ENCODE measurements around the gene TPSG1. TPM values are rescaled to one million over a fixed set of nuclear protein-coding genes. Genes with fewer than 3 reads are reported as not detected.
"Not testable (repeated sequence)": the region's sequence is repeated elsewhere in the genome, so short reads cannot be mapped to it uniquely, and the experiment has no call there.

The TPSG1 gene
- total RNA-seq, 1 donor from 2014 or later, result 0.24 TPM

DNA sequence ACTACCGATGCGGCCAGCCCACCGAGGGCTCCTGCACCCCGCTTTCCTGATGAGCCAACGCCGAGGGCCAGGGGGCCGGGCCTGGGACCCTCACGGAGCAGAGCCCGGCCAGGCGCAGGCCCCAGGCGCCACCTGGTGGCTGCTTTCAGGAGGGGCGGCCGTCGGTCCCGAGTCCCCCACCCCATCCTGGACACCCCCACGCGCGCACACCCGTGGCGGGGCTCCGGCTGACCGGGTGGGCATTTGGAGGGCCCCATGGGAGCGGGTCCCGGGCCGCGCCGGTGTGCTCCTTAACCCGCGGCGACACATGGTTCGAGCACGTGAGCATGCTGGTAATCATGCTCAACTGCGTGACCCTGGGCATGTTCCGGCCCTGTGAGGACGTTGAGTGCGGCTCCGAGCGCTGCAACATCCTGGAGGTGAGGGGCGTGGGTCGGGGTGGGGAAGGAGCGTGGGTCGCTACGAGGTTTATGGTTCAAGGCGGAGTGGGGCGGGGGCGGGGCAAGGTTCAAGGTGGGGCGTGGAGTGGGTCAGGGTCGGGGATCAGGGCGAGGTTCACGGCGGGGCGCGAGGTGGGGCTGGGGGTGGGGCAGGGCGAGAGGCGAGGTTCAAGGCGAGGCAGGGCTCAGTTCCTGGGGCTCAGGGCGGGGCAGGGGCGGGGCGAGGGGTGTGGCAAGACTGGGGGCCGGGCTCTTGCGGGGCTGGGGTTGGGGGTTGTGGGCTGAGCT lies 30.2 kb downstream of the TPSG1 start:
- ATAC-seq, result no peak

DNA sequence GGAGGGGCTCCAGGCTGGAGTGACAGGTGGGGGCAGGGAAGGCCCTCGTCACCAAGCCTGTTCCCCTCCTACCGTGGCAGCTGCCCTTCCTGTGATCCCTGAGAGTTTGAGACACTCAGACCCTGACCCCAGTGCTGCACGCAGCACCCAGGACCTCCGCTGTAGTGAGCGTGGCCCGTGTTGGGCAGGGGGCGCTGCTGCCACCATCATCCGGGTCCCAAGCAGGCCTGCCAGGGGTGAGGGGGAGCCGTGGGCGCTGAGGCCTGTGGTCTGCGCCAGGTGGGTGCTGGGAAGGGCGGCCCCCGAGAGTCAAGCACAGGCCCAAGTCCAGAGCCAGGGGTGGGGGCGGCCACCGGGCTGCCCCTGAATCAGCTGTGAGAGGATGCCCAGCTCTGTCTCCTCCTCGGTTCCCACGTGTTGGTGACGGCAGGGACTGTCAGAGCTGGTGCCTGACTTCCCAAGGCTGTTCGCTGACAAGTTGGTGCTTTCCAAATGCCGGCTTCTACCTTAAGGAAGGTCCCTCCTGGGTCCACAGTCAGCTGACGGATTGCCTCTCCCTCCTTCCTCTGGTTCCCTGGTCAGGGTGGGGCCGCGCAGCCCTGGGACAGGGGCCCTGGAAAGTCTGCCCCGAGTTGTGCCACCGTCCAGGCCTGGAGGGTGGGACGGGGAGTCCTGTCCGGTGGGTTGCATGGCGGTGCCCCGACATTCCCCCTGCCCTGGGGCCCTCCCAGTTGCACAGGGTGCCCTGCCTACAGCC lies 31.1 kb downstream of the TPSG1 start:
- ATAC-seq, result no peak

DNA sequence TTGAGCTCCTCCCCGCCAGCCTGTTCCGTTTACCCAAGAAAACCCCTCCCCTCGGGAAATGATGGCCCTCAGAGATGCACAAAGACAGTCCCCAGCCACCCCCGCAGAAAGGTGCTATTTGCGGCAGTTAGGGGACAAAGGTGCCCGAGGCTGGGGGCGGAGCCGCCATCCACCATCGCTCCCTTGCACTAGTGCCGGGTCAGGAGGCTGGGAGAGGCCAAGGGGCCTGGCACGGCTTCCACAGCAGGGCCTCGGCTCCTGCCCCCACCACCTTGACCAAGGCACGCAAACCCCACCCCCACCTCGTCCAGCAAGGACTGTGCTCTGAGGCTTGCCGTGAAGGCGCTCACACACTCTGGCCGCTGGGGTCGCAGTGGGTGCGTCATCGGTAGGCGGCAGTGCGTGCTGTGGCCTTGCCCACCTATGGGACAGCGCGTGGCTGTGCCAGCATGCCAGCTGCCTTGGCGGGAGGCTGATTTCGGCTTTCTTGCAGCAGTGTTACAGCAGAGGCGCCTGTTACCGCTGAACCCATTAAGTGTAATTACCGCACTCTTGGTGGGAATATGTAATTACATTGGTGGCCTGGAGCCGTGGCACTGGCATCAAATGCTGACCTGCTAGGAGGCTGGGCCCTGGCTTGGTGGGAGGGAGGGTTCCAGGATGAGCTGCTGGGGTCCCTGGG lies 31.8 kb downstream of the TPSG1 start:
- ATAC-seq, result no peak

DNA sequence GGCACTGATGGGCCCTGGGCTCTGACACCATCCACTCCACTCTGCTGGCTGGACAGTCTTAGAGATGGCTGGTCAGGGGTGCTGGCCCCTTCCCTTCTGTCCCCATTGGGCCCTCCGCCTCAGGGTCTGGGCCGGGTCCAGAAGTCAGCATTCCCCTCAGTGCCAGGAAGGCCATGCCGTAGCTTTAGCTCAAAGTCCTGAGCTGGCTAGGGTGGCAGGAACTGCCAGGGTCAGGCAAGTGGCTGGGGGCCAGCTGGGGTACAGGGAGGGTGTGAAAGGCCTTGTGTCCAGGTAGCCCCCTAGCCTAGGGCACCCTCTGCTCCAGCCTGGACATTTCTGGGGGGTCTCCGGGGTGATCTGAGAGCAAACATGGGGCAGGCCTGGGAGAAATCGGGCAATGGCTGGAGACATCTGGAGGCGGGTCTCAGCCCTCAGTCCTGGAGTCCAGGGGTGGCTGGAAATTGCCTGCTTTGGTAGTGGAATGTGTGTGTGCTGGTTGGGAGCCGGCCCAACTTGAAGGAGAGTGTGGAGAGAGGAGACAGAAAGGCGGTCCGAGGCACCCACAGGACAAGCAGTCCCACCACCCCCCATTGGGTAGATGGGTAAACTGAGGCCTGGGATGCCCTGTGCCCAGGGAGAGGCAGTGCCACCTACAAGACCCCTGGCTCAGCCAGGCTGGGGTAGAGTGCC lies 32.5 kb downstream of the TPSG1 start:
- no peak for ATAC-seq

DNA sequence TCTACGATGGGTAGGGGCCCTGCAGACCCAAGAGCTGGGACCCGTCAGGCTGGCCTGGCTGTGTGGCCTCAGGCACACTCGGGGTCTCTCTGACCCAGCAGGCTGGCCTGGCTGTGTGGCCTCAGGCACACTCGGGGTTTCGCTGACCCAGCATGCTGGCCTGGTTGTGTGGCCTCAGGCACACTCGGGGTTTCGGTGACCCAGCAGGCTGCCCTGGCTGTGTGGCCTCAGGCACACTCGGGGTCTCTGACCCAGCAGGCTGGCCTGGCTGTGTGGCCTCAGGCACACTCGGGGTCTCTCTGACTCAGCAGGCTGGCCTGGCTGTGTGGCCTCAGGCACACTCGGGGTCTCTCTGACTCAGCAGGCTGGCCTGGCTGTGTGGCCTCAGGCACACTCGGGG lies 34.3 kb downstream of the TPSG1 start:
- not testable (repeated sequence) for ATAC-seq

DNA sequence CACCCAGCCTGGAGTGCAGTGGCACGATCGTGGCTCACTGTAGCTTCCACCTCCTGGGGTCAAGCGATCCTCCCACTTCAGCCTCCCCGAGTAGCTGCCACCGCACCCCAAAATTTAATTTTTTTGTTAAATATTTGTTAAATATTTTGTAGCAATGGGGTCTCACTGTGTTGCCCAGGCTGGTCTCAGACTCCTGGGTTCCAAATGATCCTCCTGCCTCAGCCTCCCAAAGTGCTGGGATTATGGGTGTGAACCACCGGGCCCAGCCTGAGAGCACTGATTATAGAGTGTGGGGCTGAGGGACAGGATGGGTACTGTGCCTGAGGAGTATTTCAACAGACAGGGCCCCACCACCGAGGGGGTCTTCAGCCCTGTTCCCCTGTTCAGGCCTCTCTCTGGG lies 35.6 kb downstream of the TPSG1 start:
- no peak for ATAC-seq

DNA sequence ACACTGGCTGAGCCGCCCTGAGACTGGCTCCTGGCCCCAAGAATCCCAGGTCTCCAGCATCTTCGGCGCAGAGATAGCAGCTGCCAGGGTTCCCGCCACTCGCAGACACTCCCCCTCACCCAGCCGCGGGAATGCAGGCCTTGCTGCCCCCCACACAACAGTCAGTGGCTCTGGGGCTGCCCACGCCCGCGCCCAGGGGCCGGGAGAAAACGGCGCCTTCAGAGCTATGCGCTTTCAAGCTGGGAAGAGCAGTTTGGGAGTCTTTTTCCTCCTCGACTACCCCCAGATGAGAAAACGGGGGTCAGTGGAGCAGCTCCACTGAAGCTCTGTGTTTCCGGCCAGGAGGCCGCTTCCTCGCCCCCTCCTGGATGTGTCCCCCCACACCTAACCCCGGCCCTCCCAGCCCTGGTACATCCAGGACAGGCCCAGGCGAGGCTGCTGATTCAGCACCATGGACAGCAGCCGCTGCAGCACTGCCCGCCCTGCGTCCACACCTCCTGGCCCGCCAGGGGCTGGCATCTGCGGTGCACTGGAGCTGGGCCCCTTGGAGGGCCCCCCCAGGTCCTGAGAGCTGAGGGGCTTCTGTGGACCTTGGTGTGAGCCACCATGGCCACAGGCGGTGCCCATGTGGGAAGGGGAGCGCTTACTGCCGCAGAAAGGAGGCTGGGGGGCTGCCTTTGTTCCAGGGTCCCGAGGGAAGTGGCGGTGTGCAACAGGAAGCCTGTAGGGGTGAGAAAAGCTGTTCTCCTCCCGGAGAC lies 36.5 kb downstream of the TPSG1 start:
- ATAC-seq, result peak; percentile 64

DNA sequence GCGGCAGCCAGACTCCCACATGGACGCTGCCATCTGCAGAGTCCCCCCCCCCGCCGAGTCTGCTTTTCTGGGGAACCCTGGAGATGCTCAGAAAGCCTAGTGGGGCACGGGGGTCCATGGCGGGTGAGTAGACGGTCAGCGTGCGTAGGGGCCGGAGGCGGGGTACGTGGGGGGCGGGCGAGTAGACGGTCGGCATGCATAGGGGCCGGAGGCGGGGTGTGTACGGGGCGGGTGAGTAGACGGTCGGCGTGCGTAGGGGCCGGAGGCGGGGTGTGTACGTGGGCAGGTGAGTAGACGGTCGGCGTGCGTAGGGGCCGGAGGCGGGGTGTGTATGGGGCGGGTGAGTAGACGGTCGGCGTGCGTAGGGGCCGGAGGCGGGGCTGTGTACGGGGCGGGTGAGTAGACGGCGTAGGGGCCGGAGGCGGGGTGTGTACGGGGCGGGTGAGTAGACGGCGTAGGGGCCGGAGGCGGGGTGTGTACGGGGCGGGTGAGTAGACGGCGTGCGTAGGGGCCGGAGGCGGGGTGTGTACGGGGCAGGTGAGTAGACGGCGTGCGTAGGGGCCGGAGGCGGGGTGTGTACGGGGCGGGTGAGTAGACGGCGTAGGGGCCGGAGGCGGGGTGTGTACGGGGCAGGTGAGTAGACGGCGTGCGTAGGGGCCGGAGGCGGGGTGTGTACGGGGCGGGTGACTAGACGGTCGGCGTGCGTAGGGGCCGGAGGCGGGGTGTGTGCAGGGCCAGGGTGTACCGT lies 39.4 kb downstream of the TPSG1 start:
- not testable (repeated sequence) for ATAC-seq

DNA sequence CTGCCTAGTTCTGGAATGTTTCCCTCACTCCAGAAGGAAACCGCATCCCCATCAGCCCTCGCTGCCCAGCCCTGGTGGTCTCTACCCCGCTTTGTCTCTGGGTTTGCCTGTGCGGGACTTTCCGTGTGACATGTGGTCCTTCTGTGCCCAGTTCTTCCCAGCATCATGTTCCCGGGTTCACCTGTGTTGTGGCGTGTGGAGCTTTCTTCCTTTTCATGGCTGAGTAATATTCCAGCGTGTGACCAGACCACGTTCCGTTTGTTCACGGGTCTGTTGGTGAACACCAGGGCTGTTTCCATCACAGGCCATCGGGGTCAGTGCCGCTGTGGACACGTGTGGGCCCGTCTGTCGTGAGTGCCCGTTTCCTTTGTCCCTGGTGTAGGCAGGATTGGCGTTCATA lies 40.1 kb downstream of the TPSG1 start:
- no peak for ATAC-seq

DNA sequence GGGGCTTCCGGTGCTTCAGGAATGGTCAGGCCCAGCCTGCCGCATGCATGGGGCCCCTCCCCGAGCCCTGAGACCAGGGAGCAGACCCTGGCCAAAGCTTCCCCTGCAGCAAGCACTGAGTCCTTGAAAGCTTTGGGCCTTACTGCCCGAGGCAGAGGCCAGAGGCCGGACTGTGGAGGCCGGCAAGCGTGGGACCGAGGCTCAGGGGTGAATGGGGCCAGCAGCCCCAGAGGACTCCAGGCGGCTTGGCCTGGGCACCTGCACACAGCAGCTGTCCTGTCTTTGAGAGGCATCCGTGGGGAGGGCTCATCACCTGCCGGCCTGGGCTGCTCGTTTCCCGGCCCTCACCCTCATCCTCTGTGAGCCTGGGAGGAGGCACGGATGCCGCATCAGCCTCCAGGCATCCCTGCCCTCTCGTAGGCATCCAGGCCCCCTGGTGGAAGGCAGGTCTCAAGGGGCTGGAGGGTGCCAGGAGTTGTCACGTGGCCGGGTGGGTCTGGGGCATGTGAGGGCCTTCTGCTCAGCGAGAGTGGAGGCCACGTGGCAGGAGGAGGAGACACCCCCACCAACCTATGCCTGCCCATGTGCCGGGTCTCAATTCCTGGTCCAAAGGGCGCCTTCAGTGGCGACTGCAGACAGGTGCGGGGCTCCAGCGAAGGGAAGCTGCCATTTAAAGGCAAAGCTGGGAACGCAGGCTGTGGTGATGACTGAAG lies 40.8 kb downstream of the TPSG1 start:
- ATAC-seq, result no peak

DNA sequence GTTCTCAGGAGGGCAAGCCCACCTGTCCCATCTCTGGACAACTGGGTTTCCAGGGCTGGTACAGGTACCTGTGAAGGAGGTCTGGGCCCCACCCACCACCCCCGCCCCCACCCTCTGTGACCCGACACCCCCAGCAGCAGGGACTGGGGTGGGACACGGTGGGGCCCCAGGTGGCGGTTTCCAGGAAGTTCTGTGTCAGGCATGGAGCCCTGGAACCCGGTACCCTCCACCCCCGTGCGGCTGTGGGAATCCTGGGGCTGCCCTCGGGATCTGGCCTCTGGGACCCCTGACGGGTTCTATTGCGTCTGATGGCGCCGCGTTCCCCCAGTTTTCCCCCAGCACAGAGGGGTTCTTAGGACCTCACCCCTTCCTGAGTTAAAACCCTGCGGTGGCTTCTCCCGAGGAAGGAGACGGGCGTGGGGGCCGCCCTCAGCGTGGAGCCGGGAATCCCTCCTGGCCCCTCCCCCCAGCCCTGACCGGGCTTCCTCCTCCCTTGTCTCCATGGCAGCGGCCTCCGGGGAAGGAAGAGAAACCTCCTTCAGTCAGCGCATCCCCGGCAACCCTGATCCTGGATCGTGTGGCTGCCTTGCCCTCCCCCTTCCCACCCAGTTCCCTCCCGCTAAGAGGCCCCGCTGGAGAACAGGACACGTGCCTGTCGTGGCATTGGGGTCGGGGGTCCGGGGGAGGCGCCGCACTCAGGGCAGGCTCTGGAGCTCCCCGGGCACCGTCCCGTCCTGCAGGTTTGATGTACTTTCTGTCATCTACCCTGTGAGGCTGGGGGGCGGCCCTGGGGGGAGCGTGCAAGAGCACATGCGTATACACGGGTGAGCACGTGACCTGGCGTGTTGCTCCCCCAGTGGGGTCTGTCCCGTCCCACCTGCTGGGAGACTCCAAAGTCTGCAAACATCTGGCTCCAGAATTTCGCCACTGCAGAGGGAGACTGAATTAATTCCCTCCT lies 41.8 kb downstream of the TPSG1 start:
- no peak for ATAC-seq

DNA sequence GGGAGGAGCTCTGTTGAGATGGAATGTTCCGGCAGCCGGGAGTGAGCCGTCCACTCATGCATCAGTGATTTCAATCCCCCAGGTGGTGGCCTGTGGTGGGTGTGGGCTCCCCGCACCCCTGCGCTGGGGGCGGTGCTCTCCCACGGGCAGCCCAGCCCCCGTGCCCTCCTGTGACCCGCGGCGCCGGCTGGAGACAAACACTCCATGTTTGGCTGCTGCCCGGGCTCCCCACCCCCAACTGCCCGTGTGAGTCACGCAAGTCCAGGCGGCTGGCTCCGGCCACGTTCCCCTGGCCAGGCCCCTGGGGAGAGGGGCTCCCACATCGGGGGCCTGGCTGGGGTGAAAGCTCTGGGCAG lies 42.8 kb downstream of the TPSG1 start:
- no peak for ATAC-seq

DNA sequence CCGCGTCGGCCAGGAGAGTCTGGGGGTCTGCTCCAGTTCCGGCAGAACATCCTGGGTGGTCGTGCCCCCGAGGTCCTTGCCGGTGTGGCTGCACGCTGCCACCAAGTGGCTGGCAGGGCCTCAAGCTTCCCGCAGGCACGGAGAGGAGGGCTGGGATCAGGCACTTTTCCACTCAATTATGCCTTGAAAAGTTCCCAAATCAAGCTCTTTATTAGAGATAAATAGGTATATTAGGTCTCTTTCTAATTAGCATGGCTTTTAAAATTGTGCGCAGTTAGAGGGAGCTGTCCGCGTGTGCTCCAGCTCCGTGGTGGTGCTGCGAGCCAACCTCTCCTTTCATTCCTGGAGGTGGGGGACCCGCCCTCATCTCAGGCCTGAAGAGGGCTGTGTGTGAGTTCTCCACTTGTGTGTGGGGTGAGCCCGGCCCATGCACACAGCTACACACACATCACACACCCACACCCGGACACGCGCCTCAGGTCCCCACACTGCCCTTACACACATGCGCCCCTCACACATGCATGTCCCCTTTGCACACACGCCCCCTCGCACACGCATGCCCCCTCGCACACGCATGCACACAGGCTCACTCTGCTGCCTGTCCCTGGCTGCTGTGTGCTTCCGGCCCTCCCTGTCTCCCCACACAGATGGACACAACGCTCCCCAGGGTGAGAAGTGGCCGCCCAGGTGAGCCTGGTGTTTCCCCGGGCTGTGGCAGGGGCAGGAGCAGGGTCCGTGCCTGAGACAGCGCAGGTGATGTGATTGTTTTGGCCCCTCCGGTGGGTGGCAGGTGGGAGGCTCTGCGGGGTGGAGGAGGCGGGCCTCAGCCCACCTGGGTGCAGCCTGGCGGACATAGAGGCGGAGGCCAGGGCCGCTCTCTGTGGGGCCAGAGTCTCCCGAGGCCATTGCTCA lies 43.4 kb downstream of the TPSG1 start:
- ATAC-seq, result no peak

DNA sequence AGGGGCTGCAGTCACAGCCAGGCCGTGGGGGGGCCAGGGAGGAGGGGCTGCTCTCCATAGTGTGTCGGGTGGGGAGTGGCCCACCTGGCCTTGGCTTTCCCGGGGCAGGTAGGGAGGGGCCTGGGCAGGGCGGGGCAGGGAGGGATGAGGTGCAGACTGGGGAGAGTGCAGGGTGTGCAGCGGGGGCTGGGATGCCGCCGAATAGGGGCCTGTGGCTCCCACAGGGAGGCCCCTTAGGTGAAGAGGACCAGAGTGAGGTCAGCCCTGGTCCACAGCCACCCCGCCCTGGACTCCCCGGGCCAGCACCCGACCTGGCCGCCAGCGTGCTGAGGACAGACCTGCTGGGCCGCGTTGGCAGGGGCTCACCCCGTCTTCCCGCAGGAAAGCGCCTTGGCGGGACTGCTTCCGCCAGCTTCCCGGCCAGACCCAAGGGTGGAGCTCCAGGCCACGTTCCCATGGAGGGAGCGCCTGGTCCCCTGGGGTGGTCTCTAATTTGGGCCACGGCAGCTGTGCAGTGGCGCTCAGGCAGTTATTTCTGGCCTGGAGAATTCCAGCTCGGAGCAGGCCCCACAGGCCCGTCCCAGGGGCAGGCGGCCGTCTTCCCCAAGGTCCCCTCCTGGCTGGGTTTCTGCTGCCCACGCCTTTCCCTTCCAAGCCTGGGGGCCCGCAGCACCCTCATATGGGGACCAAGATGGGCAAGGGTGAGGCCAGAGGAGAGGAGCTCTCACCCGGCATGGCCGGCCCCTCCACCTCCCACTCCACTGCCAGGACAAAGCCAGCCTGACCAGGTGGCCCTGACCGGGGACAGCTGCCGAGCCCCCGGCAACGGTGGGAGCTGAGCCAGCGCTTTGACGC lies 44.3 kb downstream of the TPSG1 start:
- no peak for ATAC-seq

DNA sequence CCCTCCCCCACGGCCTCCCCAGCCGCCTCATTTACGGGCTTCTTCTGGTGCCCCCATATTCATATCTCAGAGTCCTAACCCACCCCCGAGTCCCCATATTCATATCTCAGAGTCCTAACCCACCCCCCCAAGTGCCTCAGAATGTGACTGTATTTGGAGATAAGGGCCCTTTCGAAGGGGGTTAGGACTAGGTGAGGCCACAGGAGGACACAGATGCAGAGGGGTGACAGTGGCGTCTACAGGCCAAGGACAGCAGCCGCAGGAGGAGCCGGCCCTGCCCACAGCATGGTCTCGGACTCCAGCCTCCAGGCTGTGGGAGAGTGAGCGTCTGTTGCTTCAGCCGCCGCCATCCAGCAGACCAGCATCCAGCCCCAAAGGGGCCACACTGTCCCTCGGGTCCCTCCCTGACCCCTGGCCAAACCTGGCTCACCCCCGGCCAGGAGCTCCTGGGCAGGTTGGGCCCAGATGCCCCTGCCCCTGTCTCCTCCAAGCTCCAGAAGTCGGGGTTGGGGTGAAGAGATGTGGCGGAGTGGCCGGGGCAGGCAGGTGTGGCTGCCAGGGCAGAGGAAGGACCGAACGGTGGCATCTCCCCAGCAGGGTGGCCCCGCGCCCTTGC lies 46.7 kb downstream of the TPSG1 start:
- no peak for ATAC-seq

DNA sequence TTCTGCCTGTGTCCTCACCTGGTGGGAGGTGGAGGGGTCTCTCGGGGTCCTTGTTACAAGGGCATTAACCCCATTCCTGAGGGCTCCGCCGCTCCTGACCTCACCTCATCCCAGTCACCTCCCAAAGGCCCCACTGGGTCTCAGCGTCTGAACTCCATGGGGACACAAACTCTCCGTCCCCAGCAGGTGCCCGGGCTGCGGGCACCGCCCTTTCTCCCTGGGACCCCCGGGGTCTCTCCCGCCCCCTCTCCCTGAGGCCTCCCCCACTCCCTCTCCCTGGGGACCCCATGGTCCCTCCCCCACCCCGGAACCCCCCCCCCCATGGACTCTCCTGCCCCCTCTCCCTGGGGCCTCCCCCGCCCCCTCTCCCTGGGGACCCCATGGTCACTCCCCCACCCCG lies 47.3 kb downstream of the TPSG1 start:
- ATAC-seq, result no peak

DNA sequence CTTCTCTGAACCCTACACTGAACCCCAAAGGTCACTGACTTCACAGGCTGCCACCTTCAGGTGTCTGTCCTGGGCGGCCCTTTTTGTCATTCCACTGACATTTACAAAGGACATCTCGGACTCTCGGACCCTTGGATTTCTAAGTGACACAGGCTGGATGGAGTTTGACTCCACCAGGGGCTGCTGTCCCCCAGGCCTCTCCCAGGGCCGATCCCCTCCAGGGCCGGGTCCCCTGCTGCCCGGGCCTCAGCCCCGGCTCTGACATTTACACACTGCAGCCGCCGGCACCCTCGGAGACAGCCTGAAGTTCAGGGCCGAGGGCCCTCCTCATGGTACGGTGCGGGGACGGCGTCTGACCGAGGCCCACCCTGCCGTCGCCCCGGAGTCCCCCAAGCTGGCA lies 48.0 kb downstream of the TPSG1 start:
- ATAC-seq, result no peak

Measured in esophagus mucosa (tissue), 1 donor.